ENCODE measurements around the gene PTPRCAP. TPM values are rescaled to one million over a fixed set of nuclear protein-coding genes. Genes with fewer than 3 reads are reported as not detected.

PTPRCAP gene
- total and polyA plus RNA-seq, 12 donors = 0.42 to 10.1 (median 1.0) TPM; not detected in 2

GRCh38 chr11:67453816-67454732 is 16.6 kb upstream of the PTPRCAP start:
- no peaks in the 10 kb centered on the region for H3K9me3 ChIP-seq
- H3K4me1 ChIP-seq = peaks cover 0 to 24% (median 8%) of the 10 kb centered on the region in 9 donors
- no peaks in the 10 kb centered on the region for H3K36me3 ChIP-seq
- no peak overlapping the region for H3K27ac ChIP-seq
- no peak for DNase-seq
- intact Hi-C loops (cut with DNase I) = no loop called here
- TF ChIP-seq CTCF (IDR thresholded peaks at IDR 0.05) = no peak
- no peak for ATAC-seq
- 93% methylated on average over 18 to 21 of the region's 21 CpGs for WGBS, 2 donors
- H3K4me3 ChIP-seq = no peak overlapping the region
- no peaks in the 10 kb centered on the region for H3K27me3 ChIP-seq

- ATAC-seq (peak; percentile 23 to 68 (median 52)), DNase-seq (no peak)
- H3K27me3 ChIP-seq = no peaks in the 10 kb centered on the region
- intact Hi-C loops (cut with DNase I) = no loop called here
- peaks cover 0 to 32% (median 8%) of the 10 kb centered on the region in 9 donors for H3K4me1 ChIP-seq
- H3K9me3 ChIP-seq = no peaks in the 10 kb centered on the region
- H3K4me3 ChIP-seq = peak within 1 kb of the TSS in 7 of 10 donors; percentile 14 to 43 (median 33)
- peak within 1 kb of the TSS in 9 of 10 donors; percentile 34 to 77 (median 67) for H3K27ac ChIP-seq
- WGBS, 2 donors = 62 to 75% methylated on average over 33 of the region's 33 CpGs
- no peaks in the 10 kb centered on the region for H3K36me3 ChIP-seq
- TF ChIP-seq CTCF (IDR thresholded peaks at IDR 0.05) = peak in 4 of 9 donors; percentile 8 to 40 (median 28)
These were observed 14.9 kb upstream of the PTPRCAP start, which contains the start of gene GPR152 for GRCh38 chr11:67452141-67452952. TSS of gene GPR152 (minus strand) at chr11:67452729. CDS start at chr11:67452724, 5 bp downstream.

GRCh38 chr11:67451658-67451976 is 14.1 kb upstream of the PTPRCAP start:
- Histone ChIP-seq H3K9me3 (no peaks in the 10 kb centered on the region), H3K4me1 (peaks cover 0 to 32% (median 8%) of the 10 kb centered on the region in 9 donors), H3K36me3 (no peaks in the 10 kb centered on the region), H3K27ac (peak overlapping the region in 6 of 10 donors; percentile 34 to 77 (median 69)), H3K4me3 (no peak overlapping the region), H3K27me3 (no peaks in the 10 kb centered on the region)
- 91 to 95% methylated on average over 14 of the region's 14 CpGs for WGBS, 2 donors
- DNase-seq = no peak
- no peak for ATAC-seq
- intact Hi-C loops (cut with DNase I) = no loop called here
- TF ChIP-seq CTCF (IDR thresholded peaks at IDR 0.05) = no peak

All from heart right ventricle (tissue), 16 donors.